ENCODE data around the gene STARD3NL.

STARD3NL gene

DNA sequence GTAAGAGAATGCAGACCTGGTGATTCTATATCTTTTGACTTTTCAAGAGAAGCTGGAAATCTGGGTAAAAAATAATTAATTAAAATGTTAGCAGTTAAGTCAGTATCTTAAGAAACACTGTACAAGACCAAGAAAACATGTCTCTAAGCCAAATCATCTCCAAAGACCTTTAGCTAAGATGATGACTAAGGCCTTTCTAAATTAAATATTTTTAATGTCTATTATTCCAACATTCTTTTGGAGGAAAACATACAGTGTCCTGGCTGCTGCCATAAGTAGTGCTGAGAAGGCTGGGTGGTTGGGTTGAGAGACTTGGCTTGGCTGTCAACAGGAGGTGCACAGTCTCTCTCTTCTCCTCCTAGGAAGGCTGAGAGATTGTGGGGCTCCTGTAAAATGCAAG is 20.3 kb downstream of the STARD3NL start:
- Histone ChIP-seq H3K4me3 (ENCODE audit: low read length, poor library complexity, severe bottlenecking) (no peak overlapping the region), H3K9me2 (replicated peaks; ENCODE audit: low read depth, low read length) (no peaks in the 10 kb centered on the region), H4K20me1 (ENCODE audit: insufficient read depth, low read length, poor library complexity, severe bottlenecking) (peaks cover 12% of the 10 kb centered on the region), H3K9me3 (ENCODE audit: insufficient read depth, low read depth, low read length) (no peaks in the 10 kb centered on the region), H3F3A (ENCODE audit: low read depth) (no peaks in the 10 kb centered on the region), H3K9ac (ENCODE audit: low read depth, low read length, poor library complexity, severe bottlenecking) (no peak overlapping the region), H2AFZ (ENCODE audit: low read length) (no peak overlapping the region), H3K27me3 (ENCODE audit: insufficient read depth, low read length, poor library complexity, severe bottlenecking) (no peaks in the 10 kb centered on the region), H3K4me1 (ENCODE audit: insufficient read depth, low read length, poor library complexity, severe bottlenecking) (peaks cover 12% of the 10 kb centered on the region), H3K79me2 (ENCODE audit: insufficient read depth, low read length) (peaks cover 76% of the 10 kb centered on the region), H3K4me2 (ENCODE audit: low read depth, low read length, poor library complexity, severe bottlenecking) (no peak overlapping the region), H3K36me3 (ENCODE audit: insufficient read depth, low read length) (peaks cover 4% of the 10 kb centered on the region; the same call in 1 of the 2 replicates)
- TF ChIP-seq, protein P1, sequence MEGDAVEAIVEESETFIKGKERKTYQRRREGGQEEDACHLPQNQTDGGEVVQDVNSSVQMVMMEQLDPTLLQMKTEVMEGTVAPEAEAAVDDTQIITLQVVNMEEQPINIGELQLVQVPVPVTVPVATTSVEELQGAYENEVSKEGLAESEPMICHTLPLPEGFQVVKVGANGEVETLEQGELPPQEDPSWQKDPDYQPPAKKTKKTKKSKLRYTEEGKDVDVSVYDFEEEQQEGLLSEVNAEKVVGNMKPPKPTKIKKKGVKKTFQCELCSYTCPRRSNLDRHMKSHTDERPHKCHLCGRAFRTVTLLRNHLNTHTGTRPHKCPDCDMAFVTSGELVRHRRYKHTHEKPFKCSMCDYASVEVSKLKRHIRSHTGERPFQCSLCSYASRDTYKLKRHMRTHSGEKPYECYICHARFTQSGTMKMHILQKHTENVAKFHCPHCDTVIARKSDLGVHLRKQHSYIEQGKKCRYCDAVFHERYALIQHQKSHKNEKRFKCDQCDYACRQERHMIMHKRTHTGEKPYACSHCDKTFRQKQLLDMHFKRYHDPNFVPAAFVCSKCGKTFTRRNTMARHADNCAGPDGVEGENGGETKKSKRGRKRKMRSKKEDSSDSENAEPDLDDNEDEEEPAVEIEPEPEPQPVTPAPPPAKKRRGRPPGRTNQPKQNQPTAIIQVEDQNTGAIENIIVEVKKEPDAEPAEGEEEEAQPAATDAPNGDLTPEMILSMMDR (conservative IDR thresholded peaks at IDR 0.05; ENCODE audit: low read length): no peak
- TF ChIP-seq EZH2phosphoT487 (IDR thresholded peaks at IDR 0.05; ENCODE audit: borderline replicate concordance): no peak

DNA sequence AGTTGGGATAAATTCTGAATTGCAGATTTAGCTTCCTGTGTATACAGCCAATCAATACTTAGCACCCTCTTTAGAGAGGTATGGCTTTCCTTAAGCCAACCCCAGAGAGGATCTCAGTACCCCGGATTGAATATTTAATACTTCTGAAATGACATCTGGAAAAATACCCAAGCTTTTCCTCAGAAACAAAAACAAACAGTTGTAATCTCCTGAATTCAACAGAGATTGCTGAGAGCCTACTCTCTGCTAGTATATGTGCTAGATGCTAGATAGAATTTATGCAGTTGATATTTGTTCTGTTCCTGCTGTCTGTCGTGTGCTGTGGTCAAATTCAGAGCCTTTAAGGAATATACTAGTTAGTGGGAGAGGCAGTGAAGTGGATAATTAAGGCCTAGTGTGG is 21.1 kb downstream of the STARD3NL start:
- H3K9me3 ChIP-seq (ENCODE audit: insufficient read depth, low read depth, low read length): no peaks in the 10 kb centered on the region
- no peaks in the 10 kb centered on the region for H3K9me2 ChIP-seq (replicated peaks; ENCODE audit: low read depth, low read length)
- peaks cover 12% of the 10 kb centered on the region for H4K20me1 ChIP-seq (ENCODE audit: insufficient read depth, low read length, poor library complexity, severe bottlenecking)
- peaks cover 4% of the 10 kb centered on the region; the same call in 1 of the 2 replicates for H3K36me3 ChIP-seq (ENCODE audit: insufficient read depth, low read length)
- peaks cover 70% of the 10 kb centered on the region for H3K79me2 ChIP-seq (ENCODE audit: insufficient read depth, low read length)
- H3K4me3 ChIP-seq (ENCODE audit: low read length, poor library complexity, severe bottlenecking): no peak overlapping the region
- TF ChIP-seq EZH2phosphoT487 (IDR thresholded peaks at IDR 0.05; ENCODE audit: borderline replicate concordance): no peak
- TF ChIP-seq, protein P1 (conservative IDR thresholded peaks at IDR 0.05; ENCODE audit: low read length): no peak
- H3K27me3 ChIP-seq (ENCODE audit: insufficient read depth, low read length, poor library complexity, severe bottlenecking): no peaks in the 10 kb centered on the region
- H3K4me2 ChIP-seq (ENCODE audit: low read depth, low read length, poor library complexity, severe bottlenecking): no peak overlapping the region
- no peak overlapping the region for H3K9ac ChIP-seq (ENCODE audit: low read depth, low read length, poor library complexity, severe bottlenecking)
- H3F3A ChIP-seq (ENCODE audit: low read depth): no peaks in the 10 kb centered on the region
- H3K4me1 ChIP-seq (ENCODE audit: insufficient read depth, low read length, poor library complexity, severe bottlenecking): peaks cover 12% of the 10 kb centered on the region
- no peak overlapping the region for H2AFZ ChIP-seq (ENCODE audit: low read length)

DNA sequence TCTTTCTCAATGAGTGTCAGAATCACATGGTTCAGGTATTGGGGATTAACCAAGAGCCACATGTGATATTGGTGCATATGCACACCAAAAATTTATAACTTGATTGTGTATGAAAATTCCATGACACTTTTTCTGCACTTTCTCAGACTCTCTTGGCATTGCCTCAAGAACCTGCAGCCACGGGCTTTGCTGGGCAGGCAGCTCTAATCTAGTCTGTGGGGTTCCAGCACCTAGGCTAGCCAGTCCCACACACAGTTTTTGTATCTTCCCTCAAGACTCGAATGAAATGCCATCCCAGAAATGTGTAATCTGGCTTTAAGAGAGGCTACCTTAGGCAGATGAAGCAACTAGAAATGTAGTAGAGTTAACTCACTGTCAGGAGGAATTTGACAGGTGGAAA is 21.7 kb downstream of the STARD3NL start:
- Histone ChIP-seq H3K4me1 (ENCODE audit: insufficient read depth, low read length, poor library complexity, severe bottlenecking) (peaks cover 12% of the 10 kb centered on the region), H4K20me1 (ENCODE audit: insufficient read depth, low read length, poor library complexity, severe bottlenecking) (peaks cover 12% of the 10 kb centered on the region), H2AFZ (ENCODE audit: low read length) (no peak overlapping the region), H3K4me2 (ENCODE audit: low read depth, low read length, poor library complexity, severe bottlenecking) (no peak overlapping the region), H3K9me2 (replicated peaks; ENCODE audit: low read depth, low read length) (no peaks in the 10 kb centered on the region), H3K79me2 (ENCODE audit: insufficient read depth, low read length) (peaks cover 69% of the 10 kb centered on the region), H3K4me3 (ENCODE audit: low read length, poor library complexity, severe bottlenecking) (no peak overlapping the region), H3K9ac (ENCODE audit: low read depth, low read length, poor library complexity, severe bottlenecking) (no peak overlapping the region), H3K36me3 (ENCODE audit: insufficient read depth, low read length) (peaks cover 4% of the 10 kb centered on the region; the same call in 1 of the 2 replicates), H3F3A (ENCODE audit: low read depth) (no peaks in the 10 kb centered on the region), H3K27me3 (ENCODE audit: insufficient read depth, low read length, poor library complexity, severe bottlenecking) (no peaks in the 10 kb centered on the region), H3K9me3 (ENCODE audit: insufficient read depth, low read depth, low read length) (no peaks in the 10 kb centered on the region)
- TF ChIP-seq, protein P1 (conservative IDR thresholded peaks at IDR 0.05; ENCODE audit: low read length): no peak
- TF ChIP-seq EZH2phosphoT487 (IDR thresholded peaks at IDR 0.05; ENCODE audit: borderline replicate concordance): no peak
